SU-DHL-6 (cell line): ENCODE measurements around the gene C16orf89.

Source experiments
- EZH2phosphoT487 ChIP-seq: fragments of 200-600 bp; sonication (generic), shearing (Covaris generic); conservative IDR thresholded peaks from 2 replicates; pipeline ENCODE4 v1.6.1; 2018; ENCODE audit warnings: mild to moderate bottlenecking, antibody characterized with exemption, low read length, moderate library complexity, mixed read lengths
- TF ChIP-seq, protein P1 (sequence below): fragments of 200-600 bp; sonication (generic); IDR thresholded peaks from one replicate; pipeline ENCODE4 v1.5.1; 2017; ENCODE audit warnings: antibody characterized with exemption, mild to moderate bottlenecking, low read length, moderate library complexity; ENCODE audit not compliant: insufficient read depth, poor library complexity, severe bottlenecking

DNA sequence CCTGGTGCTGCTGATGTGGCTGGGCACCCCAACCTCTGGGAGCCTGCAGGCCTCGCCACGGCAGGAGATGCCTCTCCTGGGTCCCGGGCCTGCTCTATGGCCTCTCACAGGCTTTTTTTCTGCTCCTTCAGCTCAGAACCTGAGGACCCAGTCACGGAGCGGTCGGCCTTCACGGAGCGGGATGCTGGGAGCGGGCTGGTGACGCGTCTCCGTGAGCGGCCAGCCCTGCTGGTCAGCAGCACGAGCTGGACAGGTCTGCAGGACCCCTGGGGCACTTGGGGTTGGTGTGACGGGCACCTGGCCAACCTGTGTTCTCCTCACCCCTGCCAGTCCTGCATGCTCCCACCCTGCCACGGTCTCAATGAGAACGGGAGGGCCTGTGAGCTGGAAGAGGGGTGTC, 12.9 kb upstream of the C16orf89 start:
- TF ChIP-seq, protein P1, sequence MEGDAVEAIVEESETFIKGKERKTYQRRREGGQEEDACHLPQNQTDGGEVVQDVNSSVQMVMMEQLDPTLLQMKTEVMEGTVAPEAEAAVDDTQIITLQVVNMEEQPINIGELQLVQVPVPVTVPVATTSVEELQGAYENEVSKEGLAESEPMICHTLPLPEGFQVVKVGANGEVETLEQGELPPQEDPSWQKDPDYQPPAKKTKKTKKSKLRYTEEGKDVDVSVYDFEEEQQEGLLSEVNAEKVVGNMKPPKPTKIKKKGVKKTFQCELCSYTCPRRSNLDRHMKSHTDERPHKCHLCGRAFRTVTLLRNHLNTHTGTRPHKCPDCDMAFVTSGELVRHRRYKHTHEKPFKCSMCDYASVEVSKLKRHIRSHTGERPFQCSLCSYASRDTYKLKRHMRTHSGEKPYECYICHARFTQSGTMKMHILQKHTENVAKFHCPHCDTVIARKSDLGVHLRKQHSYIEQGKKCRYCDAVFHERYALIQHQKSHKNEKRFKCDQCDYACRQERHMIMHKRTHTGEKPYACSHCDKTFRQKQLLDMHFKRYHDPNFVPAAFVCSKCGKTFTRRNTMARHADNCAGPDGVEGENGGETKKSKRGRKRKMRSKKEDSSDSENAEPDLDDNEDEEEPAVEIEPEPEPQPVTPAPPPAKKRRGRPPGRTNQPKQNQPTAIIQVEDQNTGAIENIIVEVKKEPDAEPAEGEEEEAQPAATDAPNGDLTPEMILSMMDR = no peak
- no peak for TF ChIP-seq EZH2phosphoT487
